IPS-20b (cell line): ENCODE results near the gene ABI3BP.
"Not testable (repeated sequence)": the region's sequence is repeated elsewhere in the genome, so short reads cannot be mapped to it uniquely, and the experiment has no call there.

Source experiments
- H3K27ac ChIP-seq: one replicate; pipeline ENCODE4 v1.5.1; 2013; ENCODE audit warnings: low read length
- H3K27me3 ChIP-seq: 2 replicates; pipeline ENCODE4 v1.6.1; 2013; ENCODE audit warnings: mild to moderate bottlenecking, low read length, inconsistent platforms; ENCODE audit not compliant: insufficient read depth
- H3K36me3 ChIP-seq: 2 replicates; pipeline ENCODE4 v1.6.1; 2013; ENCODE audit warnings: low read depth, mild to moderate bottlenecking, inconsistent platforms, low read length, moderate library complexity; ENCODE audit not compliant: insufficient read depth
- H3K4me1 ChIP-seq: 2 replicates; pipeline ENCODE4 v1.6.1; 2013; ENCODE audit warnings: mild to moderate bottlenecking, control low read depth, inconsistent platforms, low read length, moderate library complexity; ENCODE audit not compliant: insufficient read depth
- H3K4me3 ChIP-seq: 2 replicates; pipeline ENCODE4 v1.5.1; 2013; ENCODE audit warnings: mild to moderate bottlenecking, low read length, inconsistent platforms
- H3K9ac ChIP-seq: 2 replicates; pipeline ENCODE4 v1.6.1; 2013; ENCODE audit warnings: low read depth, mild to moderate bottlenecking, inconsistent platforms, low read length, moderate library complexity
- H3K9me3 ChIP-seq: 2 replicates; pipeline ENCODE4 v1.6.1; 2013; ENCODE audit warnings: mild to moderate bottlenecking, low read depth, low read length, inconsistent platforms; ENCODE audit not compliant: insufficient read depth

The ABI3BP gene

DNA sequence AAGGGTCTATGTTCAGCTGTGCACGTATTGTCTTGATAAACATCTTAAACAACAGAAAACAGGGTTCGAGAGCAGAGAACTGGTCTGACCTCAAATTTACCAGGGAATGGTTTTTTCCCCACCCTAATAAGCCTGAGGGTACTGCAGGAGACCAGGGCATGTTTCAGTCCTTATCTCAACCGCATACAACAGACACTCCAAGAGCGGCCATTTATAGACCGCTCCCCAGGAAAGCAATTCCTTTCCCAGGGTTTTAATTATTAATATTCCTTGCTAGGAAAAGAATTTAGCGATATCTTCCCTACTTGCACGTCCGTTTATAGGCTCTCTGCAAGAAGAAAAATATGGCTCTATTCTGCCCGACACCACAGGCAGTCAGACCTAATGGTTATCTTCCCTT is 19.1 kb upstream of the ABI3BP start:
- not testable (repeated sequence) for H3K27ac ChIP-seq, H3K36me3 ChIP-seq, H3K4me1 ChIP-seq, H3K9ac ChIP-seq, H3K27me3 ChIP-seq, H3K4me3 ChIP-seq
- peaks cover 13% of the 10 kb centered on the region; the same call in 1 of the 2 replicates for H3K9me3 ChIP-seq

- H3K4me3 ChIP-seq: no peak overlapping the region
- no peaks in the 10 kb centered on the region for H3K27me3 ChIP-seq
- H3K27ac ChIP-seq: no peak overlapping the region
- H3K4me1 ChIP-seq: no peaks in the 10 kb centered on the region; the same call in 1 of the 2 replicates
- H3K9ac ChIP-seq: no peak overlapping the region
- H3K9me3 ChIP-seq: peaks cover 13% of the 10 kb centered on the region; the same call in 1 of the 2 replicates
- no peaks in the 10 kb centered on the region for H3K36me3 ChIP-seq
Measured at GRCh38 chr3:101011136-101011535, 17.9 kb upstream of the ABI3BP start.

DNA sequence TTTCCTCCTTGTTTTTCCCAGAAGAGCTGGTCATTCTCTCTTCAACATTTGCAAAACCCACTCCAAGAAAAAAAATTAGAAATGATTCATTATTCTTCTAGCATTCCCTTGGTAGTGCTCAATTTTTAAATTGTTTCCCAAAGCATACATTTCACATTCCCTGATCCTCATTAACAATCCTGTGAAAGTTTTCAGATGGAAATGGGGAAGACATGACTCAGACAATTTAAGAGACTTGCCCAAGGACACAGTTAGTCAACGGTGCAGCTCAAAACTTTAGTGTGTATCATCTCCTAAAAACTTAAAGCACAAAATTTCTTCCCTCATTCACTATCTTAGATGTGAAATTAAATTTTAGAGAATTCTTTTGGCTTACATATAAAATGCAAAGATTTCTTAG is 17.1 kb upstream of the ABI3BP start:
- H3K36me3 ChIP-seq: no peaks in the 10 kb centered on the region
- no peak overlapping the region for H3K27ac ChIP-seq
- peaks cover 13% of the 10 kb centered on the region; the same call in 1 of the 2 replicates for H3K9me3 ChIP-seq
- H3K9ac ChIP-seq: no peak overlapping the region
- H3K4me3 ChIP-seq: no peak overlapping the region
- no peaks in the 10 kb centered on the region for H3K27me3 ChIP-seq
- H3K4me1 ChIP-seq: no peaks in the 10 kb centered on the region; the same call in 1 of the 2 replicates

DNA sequence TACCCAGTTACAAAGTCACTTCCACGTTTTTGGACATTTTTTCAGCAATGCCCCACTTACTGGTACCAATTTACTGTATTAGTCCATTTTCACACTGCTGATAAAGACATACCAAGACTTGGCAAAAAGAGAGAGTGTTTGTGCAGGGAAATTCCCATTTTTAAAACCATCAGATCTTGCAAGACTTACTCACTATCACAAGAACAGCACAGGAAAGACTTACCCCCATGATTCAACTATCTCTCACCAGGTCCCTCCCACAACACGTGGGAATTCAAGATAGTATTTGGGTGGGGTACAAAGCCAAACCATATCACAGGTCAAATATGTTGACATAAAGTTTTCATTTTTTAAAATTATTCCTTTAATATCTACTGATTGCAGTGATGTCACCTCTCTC is 16.2 kb upstream of the ABI3BP start:
- no peaks in the 10 kb centered on the region for H3K27me3 ChIP-seq
- peaks cover 13% of the 10 kb centered on the region; the same call in 1 of the 2 replicates for H3K9me3 ChIP-seq
- no peaks in the 10 kb centered on the region for H3K36me3 ChIP-seq
- no peak overlapping the region for H3K27ac ChIP-seq
- no peak overlapping the region for H3K9ac ChIP-seq
- no peak overlapping the region for H3K4me3 ChIP-seq
- H3K4me1 ChIP-seq: no peaks in the 10 kb centered on the region; the same call in 1 of the 2 replicates

DNA sequence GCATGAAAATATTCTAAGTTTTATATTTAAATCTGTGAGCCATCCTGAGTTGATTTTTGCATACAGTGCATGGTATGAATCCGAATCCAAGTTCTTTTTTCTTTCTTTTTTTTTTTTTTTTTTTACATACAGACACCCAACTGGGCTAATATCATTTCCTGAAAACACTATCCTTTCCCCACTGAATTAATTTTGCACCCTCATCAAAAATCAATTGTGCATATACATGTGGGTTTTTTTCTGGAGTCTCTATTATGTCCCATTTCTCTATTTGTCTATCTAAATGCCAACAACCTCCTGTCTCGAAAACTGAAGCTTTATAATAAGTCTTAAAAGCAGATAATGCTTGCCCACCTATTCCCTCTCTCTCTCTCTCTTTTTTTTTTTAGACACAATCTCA is 5.9 kb upstream of the ABI3BP start:
- Histone ChIP-seq H3K9ac (no peak overlapping the region), H3K27ac (no peak overlapping the region), H3K27me3 (no peaks in the 10 kb centered on the region), H3K4me3 (no peak overlapping the region), H3K9me3 (no peaks in the 10 kb centered on the region), H3K4me1 (no peaks in the 10 kb centered on the region), H3K36me3 (no peaks in the 10 kb centered on the region)

GRCh38 chr3:100994809-100995208 is 1.6 kb upstream of the ABI3BP start:
- Histone ChIP-seq H3K36me3 (no peaks in the 10 kb centered on the region), H3K4me1 (no peaks in the 10 kb centered on the region), H3K4me3 (no peak overlapping the region), H3K9me3 (no peaks in the 10 kb centered on the region), H3K27ac (no peak overlapping the region), H3K27me3 (no peaks in the 10 kb centered on the region), H3K9ac (no peak overlapping the region)

DNA sequence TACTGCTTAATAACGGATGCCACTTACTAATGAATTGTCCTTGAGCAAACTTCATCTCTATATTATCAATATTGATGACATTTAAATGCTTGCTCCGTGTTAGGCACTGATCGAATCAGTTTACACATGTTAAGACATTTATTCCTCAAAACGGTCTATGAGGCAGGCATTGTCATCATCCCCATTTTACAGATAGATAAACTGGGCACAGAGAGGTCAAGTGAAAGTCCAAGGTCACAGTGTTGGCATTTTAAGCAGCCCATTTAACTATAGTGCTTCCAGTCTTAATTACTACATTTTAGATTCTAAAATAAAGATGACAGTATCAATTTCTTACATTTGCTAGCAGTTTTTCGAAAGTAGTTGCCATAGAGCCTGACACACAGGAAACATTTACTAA is 966 bp upstream of the ABI3BP start:
- H3K27me3 ChIP-seq: no peaks in the 10 kb centered on the region
- H3K4me1 ChIP-seq: no peaks in the 10 kb centered on the region
- H3K9me3 ChIP-seq: no peaks in the 10 kb centered on the region
- H3K4me3 ChIP-seq: no peak overlapping the region
- no peaks in the 10 kb centered on the region for H3K36me3 ChIP-seq
- no peak overlapping the region for H3K27ac ChIP-seq
- H3K9ac ChIP-seq: no peak overlapping the region

- Histone ChIP-seq H3K4me3 (no peak overlapping the region), H3K36me3 (no peaks in the 10 kb centered on the region), H3K27me3 (no peaks in the 10 kb centered on the region), H3K9ac (no peak overlapping the region), H3K4me1 (no peaks in the 10 kb centered on the region), H3K9me3 (no peaks in the 10 kb centered on the region), H3K27ac (no peak overlapping the region)
Measured at GRCh38 chr3:100992231-100993012, 799 bp downstream of the ABI3BP start.

DNA sequence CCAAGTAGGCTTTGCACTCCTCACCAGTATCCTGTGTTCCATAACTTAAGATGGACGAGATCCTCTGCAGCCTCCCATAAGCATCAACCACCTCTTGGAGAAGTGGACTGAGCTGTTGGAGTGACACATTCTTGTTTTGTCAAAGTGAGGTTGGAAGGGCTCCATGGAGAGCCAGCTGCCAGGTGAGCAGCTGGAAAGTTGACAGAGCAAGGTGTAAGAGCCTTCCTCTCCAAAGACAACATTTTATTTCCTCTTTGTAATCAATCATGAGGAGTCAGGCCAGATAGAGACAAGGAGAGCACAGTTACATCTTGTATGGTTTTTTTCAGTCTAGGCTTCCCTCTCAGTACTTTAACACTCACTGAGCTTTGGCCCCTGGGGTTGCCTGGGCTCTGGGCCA is 5.1 kb downstream of the ABI3BP start:
- Histone ChIP-seq H3K9me3 (no peaks in the 10 kb centered on the region), H3K9ac (no peak overlapping the region), H3K4me3 (no peak overlapping the region), H3K27me3 (no peaks in the 10 kb centered on the region), H3K36me3 (no peaks in the 10 kb centered on the region), H3K4me1 (no peaks in the 10 kb centered on the region), H3K27ac (no peak overlapping the region)

- Histone ChIP-seq H3K9me3 (no peaks in the 10 kb centered on the region), H3K9ac (no peak overlapping the region), H3K4me3 (no peak overlapping the region)
Measured at GRCh38 chr3:100984308-100984707, 8.9 kb downstream of the ABI3BP start.

DNA sequence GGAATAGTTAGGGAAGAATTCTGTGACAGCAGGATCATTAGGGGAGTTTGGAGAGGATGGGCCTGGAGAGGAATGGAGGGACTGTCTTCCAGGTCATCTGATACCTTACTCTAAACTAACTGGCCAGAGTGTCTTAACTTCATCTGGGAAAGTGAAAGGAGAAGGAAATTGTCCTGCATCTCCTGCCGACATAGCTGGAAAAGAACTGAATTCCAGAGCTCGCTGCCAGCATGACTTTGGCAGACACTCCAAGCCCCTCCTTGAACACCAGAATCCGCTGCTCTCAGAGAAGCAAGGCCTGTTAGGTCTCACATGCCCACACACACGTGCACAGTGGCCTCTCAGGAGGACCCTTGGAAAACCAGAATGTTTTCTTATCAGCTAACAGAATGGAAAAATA is 10.5 kb downstream of the ABI3BP start:
- Histone ChIP-seq H3K9ac (no peak overlapping the region), H3K4me3 (no peak overlapping the region), H3K27ac (no peak overlapping the region), H3K9me3 (no peaks in the 10 kb centered on the region), H3K27me3 (no peaks in the 10 kb centered on the region), H3K36me3 (no peaks in the 10 kb centered on the region), H3K4me1 (no peaks in the 10 kb centered on the region; the same call in 1 of the 2 replicates)

More at GRCh38 chr3:100984308-100984707, 8.9 kb downstream of the ABI3BP start:
- Histone ChIP-seq H3K27me3 (no peaks in the 10 kb centered on the region), H3K4me1 (no peaks in the 10 kb centered on the region; the same call in 1 of the 2 replicates), H3K36me3 (no peaks in the 10 kb centered on the region), H3K27ac (no peak overlapping the region)

GRCh38 chr3:100981164-100981911 is 11.9 kb downstream of the ABI3BP start:
- H3K9ac ChIP-seq: no peak overlapping the region
- H3K4me3 ChIP-seq: no peak overlapping the region
- H3K27ac ChIP-seq: no peak overlapping the region
- H3K27me3 ChIP-seq: no peaks in the 10 kb centered on the region
- H3K36me3 ChIP-seq: no peaks in the 10 kb centered on the region
- H3K4me1 ChIP-seq: no peaks in the 10 kb centered on the region; the same call in 1 of the 2 replicates
- no peaks in the 10 kb centered on the region for H3K9me3 ChIP-seq
